ENCODE data around the gene DNAJB7. TPM values are rescaled to one million over a fixed set of nuclear protein-coding genes. Genes with fewer than 3 reads are reported as not detected.
"Not testable (repeated sequence)": the region's sequence is repeated elsewhere in the genome, so short reads cannot be mapped to it uniquely, and the experiment has no call there.

The DNAJB7 gene
- total RNA-seq: not detected

DNA sequence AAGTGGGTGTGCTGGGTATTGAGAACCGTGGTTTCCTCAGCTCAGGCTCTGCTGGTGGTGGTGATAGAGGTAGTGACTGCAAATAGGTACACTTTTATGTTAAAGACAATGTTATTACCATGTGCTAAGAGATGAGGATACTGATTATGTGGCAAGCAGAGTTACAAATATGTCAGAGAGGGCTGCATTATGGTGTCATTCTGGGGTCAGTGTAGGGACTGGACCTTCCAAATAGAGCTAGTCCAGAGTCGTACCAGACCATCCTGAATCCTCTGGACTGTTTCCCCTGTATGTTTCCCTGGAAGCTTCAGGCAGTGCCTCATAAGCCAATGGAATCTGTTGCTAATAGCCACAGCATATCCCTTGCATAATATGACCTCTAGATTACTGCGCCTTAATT is at the start of gene DNAJB7:
Gene DNAJB7, minus strand, starts transcription at position 101 of the 400 bp plus-strand sequence. CDS start 119 bp downstream, outside the sequence.
- no peak for DNase-seq

- no peak for DNase-seq
These were observed 47.0 kb upstream of the DNAJB7 start for GRCh38 chr22:40908895-40909294.

DNA sequence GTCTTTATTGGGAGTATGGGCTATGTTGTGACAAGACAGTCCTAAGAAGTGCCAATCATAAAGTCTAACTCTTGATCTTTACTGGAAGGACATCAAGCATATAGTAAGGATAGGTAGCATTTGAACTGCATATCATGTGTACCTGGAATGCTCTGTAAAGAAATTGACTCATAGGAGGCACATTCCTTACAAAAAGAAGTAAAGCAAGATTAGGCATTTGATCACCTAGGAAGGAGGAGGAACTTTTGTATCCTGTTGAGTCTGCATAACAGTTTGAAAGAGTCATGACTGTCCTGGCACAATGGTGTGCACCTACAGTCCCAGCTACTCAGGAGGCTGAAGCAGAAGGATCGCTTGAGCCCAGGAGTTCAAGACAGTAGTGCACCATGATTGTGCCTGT is 42.2 kb upstream of the DNAJB7 start:
- DNase-seq: no peak

DNA sequence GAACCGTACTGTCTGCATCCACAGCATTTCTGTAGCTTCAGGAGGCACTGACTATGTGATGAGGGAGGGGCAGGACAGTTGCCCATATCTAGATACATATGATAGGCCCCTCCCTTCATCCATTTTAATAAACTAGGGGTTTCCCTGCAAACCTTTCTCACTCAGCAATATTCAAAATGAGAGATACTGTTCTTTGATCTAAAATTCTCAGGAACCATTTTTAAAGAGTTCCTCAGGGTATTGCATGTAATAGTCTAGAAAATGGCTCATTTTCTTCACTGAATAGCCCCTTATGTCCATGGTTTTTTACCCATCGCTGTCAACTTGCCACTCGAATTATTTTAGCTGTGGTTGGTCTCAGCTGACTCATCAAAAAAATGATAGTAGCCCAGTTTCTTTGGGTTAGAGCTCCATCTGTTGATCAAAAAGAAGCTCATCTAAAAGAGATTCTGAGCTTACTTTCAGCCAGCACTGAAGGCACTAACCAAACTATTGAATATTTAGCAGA is 37.0 kb upstream of the DNAJB7 start:
- DNase-seq: peak; percentile 46

GRCh38 chr22:40894417-40894816 is 32.5 kb upstream of the DNAJB7 start:
- no peak for DNase-seq

DNA sequence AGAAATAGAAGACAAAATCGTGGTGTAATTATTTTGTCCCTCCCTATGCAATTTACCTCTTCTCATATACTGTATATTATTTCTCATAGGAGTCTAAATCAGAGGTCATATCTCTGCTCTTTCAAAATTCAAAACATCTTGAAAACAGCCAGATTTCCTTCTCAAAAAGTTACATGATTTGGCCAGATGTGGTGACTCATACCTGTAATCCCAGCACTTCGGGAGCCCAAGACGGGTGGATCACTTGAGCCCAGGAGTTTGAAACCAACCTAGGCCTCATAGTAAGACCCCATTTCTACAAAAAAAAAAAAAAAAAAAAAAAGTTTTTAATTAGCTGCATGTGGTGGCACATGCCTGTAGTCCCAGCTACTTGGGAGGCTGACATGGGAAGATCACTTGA is 29.0 kb upstream of the DNAJB7 start:
- no peak for DNase-seq

DNA sequence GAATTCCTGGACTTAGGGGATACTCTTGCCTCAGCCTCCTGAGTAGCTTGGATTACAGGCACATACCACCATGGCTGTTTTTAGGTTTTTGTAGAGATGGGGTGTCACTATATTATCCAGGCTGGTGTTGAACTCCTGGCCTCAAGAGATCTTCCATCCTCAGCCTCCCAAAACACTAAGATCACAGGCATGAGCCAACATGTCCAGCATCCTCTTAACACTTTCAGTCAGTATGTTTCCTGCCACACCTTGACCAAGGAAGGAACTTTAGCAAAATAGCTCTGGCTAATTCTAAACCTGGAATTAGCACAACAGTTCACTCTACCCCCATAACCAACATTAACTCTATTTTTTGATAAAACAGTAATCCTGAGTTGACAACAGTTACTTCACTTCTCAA is 27.2 kb upstream of the DNAJB7 start:
- no peak for DNase-seq

GRCh38 chr22:40878922-40879321 is 17.0 kb upstream of the DNAJB7 start:
- no peak for DNase-seq

- DNase-seq: no peak
These were observed 15.6 kb upstream of the DNAJB7 start for GRCh38 chr22:40877488-40877887.

DNA sequence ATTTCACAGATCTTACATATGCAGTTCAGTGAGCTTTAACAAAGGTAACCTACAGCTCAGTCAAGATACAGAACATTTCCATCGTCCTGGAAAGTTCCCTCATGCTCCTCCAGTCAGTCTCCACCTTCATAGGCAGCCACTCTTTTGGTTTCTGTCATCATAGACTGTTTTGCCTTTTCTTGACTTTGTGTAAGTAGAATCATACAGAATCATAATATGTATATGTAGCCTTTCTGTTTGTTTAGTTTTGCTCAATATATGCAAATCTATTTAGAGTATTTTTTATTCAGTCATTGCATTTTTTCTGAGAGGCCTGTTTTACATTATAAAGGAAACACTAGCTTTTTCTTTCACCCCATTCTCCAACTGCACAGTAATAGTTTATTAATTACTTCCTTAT is 15.0 kb upstream of the DNAJB7 start:
- DNase-seq: no peak

DNA sequence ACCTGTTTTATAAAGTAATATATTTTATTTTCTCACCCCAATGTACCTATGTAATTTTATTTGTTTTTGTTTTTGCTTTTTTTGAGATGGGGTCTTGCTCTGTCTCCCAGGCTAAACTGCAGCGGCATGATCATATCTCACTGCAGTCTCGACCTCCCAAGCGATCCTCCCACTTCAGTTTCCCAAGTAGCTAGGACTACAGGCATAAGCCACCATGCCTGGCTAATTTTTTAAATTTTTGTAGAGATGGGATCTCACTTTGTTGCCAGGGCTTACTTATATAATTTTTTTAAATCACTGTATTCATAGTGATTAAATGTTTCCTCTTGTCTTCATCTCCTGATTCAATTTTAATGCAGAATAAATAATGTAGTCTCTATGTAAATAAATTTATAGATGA is 13.2 kb upstream of the DNAJB7 start:
- no peak for DNase-seq

- no peak for DNase-seq
These were observed 12.1 kb upstream of the DNAJB7 start for GRCh38 chr22:40874016-40874415.

- not testable (repeated sequence) for DNase-seq
These were observed 6.5 kb upstream of the DNAJB7 start for GRCh38 chr22:40868379-40868778.

- DNase-seq: no peak
These were observed 5.2 kb upstream of the DNAJB7 start for GRCh38 chr22:40867109-40867508.

DNA sequence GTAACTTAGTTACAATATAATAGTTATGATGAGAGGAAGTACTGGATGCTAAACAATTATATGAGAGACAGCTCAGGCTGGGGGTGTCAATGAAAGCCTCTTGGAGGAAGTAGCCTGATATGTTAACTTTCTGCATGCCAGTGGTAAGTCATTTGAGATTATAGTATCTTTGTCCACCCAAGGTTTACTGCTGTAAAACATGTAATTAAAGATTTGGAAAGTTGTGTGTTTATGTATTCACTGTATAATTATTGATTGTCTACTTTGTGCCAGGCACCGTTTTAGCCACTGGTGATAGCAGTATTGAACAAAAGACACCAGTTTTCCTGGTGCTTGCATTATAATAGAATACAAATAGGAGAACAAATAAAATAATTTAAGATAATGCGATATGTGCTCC is 624 bp upstream of the DNAJB7 start:
- DNase-seq: no peak

- no peak for DNase-seq
These were observed 4.5 kb downstream of the DNAJB7 start for GRCh38 chr22:40857309-40857855.

GRCh38 chr22:40856513-40857308 is 5.2 kb downstream of the DNAJB7 start, which contains the start of the genes ST13 and XPNPEP3:
ST13 (minus strand) TSS chr22:40856639; CDS start chr22:40856540, 99 bp downstream.
XPNPEP3 (plus strand) TSS chr22:40857148; CDS start chr22:40857182, 34 bp downstream.
- peak; percentile 98 for DNase-seq

GRCh38 chr22:40855979-40856512 is 5.9 kb downstream of the DNAJB7 start:
- no peak for DNase-seq

DNA sequence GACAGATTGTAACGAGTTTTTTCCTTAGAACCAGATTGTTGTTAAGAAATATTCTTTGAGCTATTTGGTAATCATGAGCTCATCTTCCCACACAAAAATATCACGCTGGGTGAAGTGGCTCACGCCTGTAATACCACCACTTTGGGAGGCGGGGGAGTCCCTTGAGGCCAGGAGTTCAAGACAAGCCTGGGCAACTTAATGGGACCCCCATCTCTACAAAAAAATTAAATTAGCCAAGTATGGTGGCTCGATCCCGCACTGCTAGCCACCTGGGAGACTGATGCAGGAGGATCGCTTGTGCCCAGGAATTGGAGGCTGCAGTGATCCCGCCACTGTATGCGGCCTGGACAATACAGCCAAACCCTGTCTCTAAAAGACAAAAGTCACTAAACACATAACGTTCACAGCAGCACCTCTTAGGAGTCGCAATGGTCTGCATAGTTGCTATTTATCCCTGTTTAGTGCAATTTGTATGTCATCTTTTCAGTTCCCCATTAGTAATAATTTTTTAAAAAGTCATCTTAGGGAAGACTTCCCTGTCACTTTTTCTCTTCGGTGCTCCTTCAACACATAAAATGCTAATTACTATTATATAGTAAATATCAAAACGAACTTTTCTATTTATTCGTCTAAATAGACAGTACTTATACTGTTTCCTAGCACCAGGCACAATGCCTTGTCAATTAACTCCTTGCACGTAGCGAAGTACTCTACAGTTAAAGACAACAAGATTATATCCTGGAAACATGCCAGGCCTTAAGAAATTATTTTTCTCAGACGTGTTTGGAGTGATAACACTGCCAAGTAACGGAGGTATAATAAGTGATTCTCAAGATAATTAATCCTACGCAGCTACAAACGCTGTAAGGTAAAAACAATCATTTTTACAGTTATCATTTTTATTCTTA is 6.6 kb downstream of the DNAJB7 start:
- DNase-seq: peak; percentile 23

- no peak for DNase-seq
These were observed 8.0 kb downstream of the DNAJB7 start for GRCh38 chr22:40853961-40854360.

DNA sequence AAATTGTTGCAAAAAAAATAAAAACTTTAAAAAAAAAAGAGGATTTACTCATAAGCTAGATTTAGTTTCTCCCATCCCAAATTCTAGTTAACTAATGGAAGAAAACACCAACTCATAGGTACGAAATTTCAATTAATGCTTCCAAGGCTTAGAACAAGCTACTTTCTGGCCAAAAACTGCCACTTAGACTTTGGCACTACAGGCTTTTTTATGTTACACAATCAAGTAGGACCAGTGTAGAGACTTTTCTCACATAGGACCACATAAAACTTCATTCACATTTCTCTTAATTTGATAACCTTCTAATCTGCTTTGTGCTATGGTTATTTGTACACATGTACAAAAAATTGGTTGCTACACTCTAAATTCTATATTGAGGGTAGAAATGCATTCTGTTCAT is 8.6 kb downstream of the DNAJB7 start:
- no peak for DNase-seq

GRCh38 chr22:40845816-40846215 is 16.1 kb downstream of the DNAJB7 start:
- not testable (repeated sequence) for DNase-seq

All from skin of body (tissue), 2 donors.